ENCODE results near the gene DCDC1. TPM values are rescaled to one million over a fixed set of nuclear protein-coding genes. Genes with fewer than 3 reads are reported as not detected.

Gene DCDC1
- total RNA-seq, 4 donors from 2014 or later = 0.32 TPM; not detected in 3

GRCh38 chr11:31243706-31244105 is 125.8 kb downstream of the DCDC1 start:
- H3K36me3 ChIP-seq = no peaks in the 10 kb centered on the region
- TF ChIP-seq POLR2AphosphoS5 (IDR thresholded peaks at IDR 0.05) (no peak), EP300 (IDR thresholded peaks at IDR 0.05; ENCODE audit: low read depth) (no peak), CTCF (IDR thresholded peaks at IDR 0.05) (no peak), POLR2A (IDR thresholded peaks at IDR 0.05) (no peak)
- WGBS, 2 donors (ENCODE audit: low coverage in 1 of 2) = 92 to 94% methylated on average over 1 of the region's 1 CpG
- H3K9me3 ChIP-seq = no peaks in the 10 kb centered on the region
- DNase-seq = no peak
- H3K27ac ChIP-seq = no peak overlapping the region
- H3K4me3 ChIP-seq = no peak overlapping the region
- intact Hi-C loops (cut with DNase I; ENCODE audit: low total_unique reads) = no loop called here
- H3K4me1 ChIP-seq = no peaks in the 10 kb centered on the region
- H3K27me3 ChIP-seq = no peaks in the 10 kb centered on the region
- in situ Hi-C loops (cut with MboI; ENCODE audit: low pct_ligation_motif_present in 1 of 4, low pct_unique_long_range_greater_than_20kb in 1 of 4, low sequenced_read_pairs in 3 of 4) = loop anchor here in 1 of 4 donors (25.0 kb wide), 1 partner anchor 944 kb away; no protein-coding TSS in a partner anchor

- H3K4me1 ChIP-seq = no peaks in the 10 kb centered on the region
- DNase-seq = no peak
- intact Hi-C loops (cut with DNase I; ENCODE audit: low total_unique reads) = no loop called here
- H3K27ac ChIP-seq = no peak overlapping the region
- H3K36me3 ChIP-seq = no peaks in the 10 kb centered on the region
- no peaks in the 10 kb centered on the region for H3K27me3 ChIP-seq
- TF ChIP-seq CTCF (IDR thresholded peaks at IDR 0.05) (peak in 2 of 5 experiments; percentile 12 to 18), POLR2A (IDR thresholded peaks at IDR 0.05) (no peak)
- no peaks in the 10 kb centered on the region for H3K9me3 ChIP-seq
- H3K4me3 ChIP-seq = no peak overlapping the region
- in situ Hi-C loops (cut with MboI; ENCODE audit: low pct_ligation_motif_present in 1 of 4, low pct_unique_long_range_greater_than_20kb in 1 of 4, low sequenced_read_pairs in 3 of 4) = loop anchor here in 1 of 4 donors (25.0 kb wide), 1 partner anchor 947 kb away; no protein-coding TSS in a partner anchor
- 22 to 25% methylated on average over 5 of the region's 5 CpGs for WGBS, 2 donors (ENCODE audit: low coverage in 1 of 2)
Measured at GRCh38 chr11:31240340-31240904, 129.1 kb downstream of the DCDC1 start.

GRCh38 chr11:31237819-31238760 is 131.4 kb downstream of the DCDC1 start:
- no peak for DNase-seq
- 45% methylated on average over 5 to 8 of the region's 8 CpGs for WGBS, 2 donors (ENCODE audit: low coverage in 1 of 2)
- H3K4me3 ChIP-seq = no peak overlapping the region
- no peak for TF ChIP-seq POLR2A (IDR thresholded peaks at IDR 0.05)
- no peak for TF ChIP-seq EP300 (IDR thresholded peaks at IDR 0.05; ENCODE audit: low read depth)
- no peak for TF ChIP-seq POLR2AphosphoS5 (IDR thresholded peaks at IDR 0.05)
- no peak for TF ChIP-seq CTCF (IDR thresholded peaks at IDR 0.05)
- no peak overlapping the region for H3K27ac ChIP-seq
- no peaks in the 10 kb centered on the region for H3K36me3 ChIP-seq
- intact Hi-C loops (cut with DNase I; ENCODE audit: low total_unique reads) (no loop called here), in situ Hi-C loops (cut with MboI; ENCODE audit: low pct_ligation_motif_present in 1 of 4, low pct_unique_long_range_greater_than_20kb in 1 of 4, low sequenced_read_pairs in 3 of 4) (loop anchor here in 1 of 4 donors (25.0 kb wide), 1 partner anchor 949 kb away; no protein-coding TSS in a partner anchor)
- H3K27me3 ChIP-seq = no peaks in the 10 kb centered on the region
- no peaks in the 10 kb centered on the region for H3K4me1 ChIP-seq
- H3K9me3 ChIP-seq = no peaks in the 10 kb centered on the region

- WGBS, 2 donors (ENCODE audit: low coverage in 1 of 2) = 0% methylated on average over 1 of the region's 1 CpG
Measured at GRCh38 chr11:31236143-31236542, 133.4 kb downstream of the DCDC1 start.

More at GRCh38 chr11:31236143-31236542, 133.4 kb downstream of the DCDC1 start:
- no peaks in the 10 kb centered on the region for H3K36me3 ChIP-seq
- intact Hi-C loops (cut with DNase I; ENCODE audit: low total_unique reads) = no loop called here
- no peaks in the 10 kb centered on the region for H3K4me1 ChIP-seq
- no peaks in the 10 kb centered on the region for H3K27me3 ChIP-seq
- no peak for TF ChIP-seq POLR2A (IDR thresholded peaks at IDR 0.05)
- TF ChIP-seq CTCF (IDR thresholded peaks at IDR 0.05) = no peak
- TF ChIP-seq POLR2AphosphoS5 (IDR thresholded peaks at IDR 0.05) = no peak
- TF ChIP-seq EP300 (IDR thresholded peaks at IDR 0.05; ENCODE audit: low read depth) = no peak
- in situ Hi-C loops (cut with MboI; ENCODE audit: low pct_ligation_motif_present in 1 of 4, low pct_unique_long_range_greater_than_20kb in 1 of 4, low sequenced_read_pairs in 3 of 4) = loop anchor here in 1 of 4 donors (25.0 kb wide), 1 partner anchor 951 kb away; no protein-coding TSS in a partner anchor
- DNase-seq = no peak
- no peak overlapping the region for H3K27ac ChIP-seq
- no peaks in the 10 kb centered on the region for H3K9me3 ChIP-seq
- H3K4me3 ChIP-seq = no peak overlapping the region
